GM19395 (cell line): ENCODE data around the gene KCNIP3.

Experiments
- ATAC-seq: cut with Tn5 transposase; IDR thresholded peaks from one replicate; pipeline ENCODE4 v1.9.1; 2021; ENCODE audit warnings: mild to moderate bottlenecking, moderate library complexity; ENCODE audit not compliant: unreplicated experiment

Gene KCNIP3

GRCh38 chr2:95274291-95275150, 22.6 kb upstream of the KCNIP3 start, which contains the start of gene PROM2:
Gene PROM2 (plus strand): TSS chr2:95274449. CDS start chr2:95274586, 137 bp downstream.
- ATAC-seq: no peak

GRCh38 chr2:95275151-95275515, 22.0 kb upstream of the KCNIP3 start:
- no peak for ATAC-seq

GRCh38 chr2:95275601-95276243, 21.4 kb upstream of the KCNIP3 start:
- ATAC-seq: no peak

GRCh38 chr2:95276244-95276887, 20.8 kb upstream of the KCNIP3 start:
- ATAC-seq: no peak

- no peak for ATAC-seq
Observed at GRCh38 chr2:95276888-95277245, 20.3 kb upstream of the KCNIP3 start.

GRCh38 chr2:95277246-95277906, 19.8 kb upstream of the KCNIP3 start:
- ATAC-seq: no peak

GRCh38 chr2:95278051-95278471, 19.1 kb upstream of the KCNIP3 start:
- no peak for ATAC-seq

- ATAC-seq: no peak
Observed at GRCh38 chr2:95278637-95279225, 18.4 kb upstream of the KCNIP3 start.

- ATAC-seq: no peak
Observed at GRCh38 chr2:95279435-95280035, 17.6 kb upstream of the KCNIP3 start.

GRCh38 chr2:95281071-95281470, 16.1 kb upstream of the KCNIP3 start:
- ATAC-seq: no peak

- ATAC-seq: no peak
Observed at GRCh38 chr2:95281786-95282185, 15.4 kb upstream of the KCNIP3 start.

GRCh38 chr2:95282458-95282857, 14.7 kb upstream of the KCNIP3 start:
- no peak for ATAC-seq

GRCh38 chr2:95283562-95283961, 13.6 kb upstream of the KCNIP3 start:
- ATAC-seq: no peak

- ATAC-seq: no peak
Observed at GRCh38 chr2:95284886-95285541, 12.1 kb upstream of the KCNIP3 start.

GRCh38 chr2:95285542-95285932, 11.6 kb upstream of the KCNIP3 start:
- ATAC-seq: no peak

- ATAC-seq: no peak
Observed at GRCh38 chr2:95287336-95287735, 9.8 kb upstream of the KCNIP3 start.

GRCh38 chr2:95287806-95288205, 9.3 kb upstream of the KCNIP3 start:
- no peak for ATAC-seq

GRCh38 chr2:95289253-95289652, 7.9 kb upstream of the KCNIP3 start:
- ATAC-seq: no peak

GRCh38 chr2:95291222-95291621, 5.9 kb upstream of the KCNIP3 start:
- no peak for ATAC-seq

- ATAC-seq: no peak
Observed at GRCh38 chr2:95292623-95293260, 4.4 kb upstream of the KCNIP3 start.
